ENCODE measurements around the gene ANKRD52. TPM values are rescaled to one million over a fixed set of nuclear protein-coding genes. Genes with fewer than 3 reads are reported as not detected.

Gene ANKRD52
- total and polyA plus RNA-seq, 10 of the 15 experiments (the other 5 are each of a cell fraction or from before 2014, with no cell fraction given): 0.90 to 55.3 (median 16.1) TPM

GRCh38 chr12:56296295-56296694 is 38.1 kb upstream of the ANKRD52 start (continued):
- TF ChIP-seq BHLHE40 (IDR thresholded peaks at IDR 0.05; ENCODE audit: borderline replicate concordance in 1 of 2, low read depth in 2 of 2, low read length in 1 of 2) (peak in 1 of 2 experiments; percentile 40; a peak in 1 of 4 replicates), RUNX3 (IDR thresholded peaks at IDR 0.05; ENCODE audit: low read length) (peak; percentile 28; the same call in 1 of the 2 replicates), SMARCA5 (IDR thresholded peaks at IDR 0.05) (no peak), CREB1 (IDR thresholded peaks at IDR 0.05; ENCODE audit: low read depth) (no peak), BMI1 (IDR thresholded peaks at IDR 0.05; ENCODE audit: borderline replicate concordance) (no peak), RB1 (IDR thresholded peaks at IDR 0.05; ENCODE audit: borderline replicate concordance) (no peak), POLR2AphosphoS2 (IDR thresholded peaks at IDR 0.05; ENCODE audit: low read depth, low read length) (no peak), CREM (IDR thresholded peaks at IDR 0.05; ENCODE audit: low read depth) (no peak), MAX (IDR thresholded peaks at IDR 0.05; ENCODE audit: low read depth, low read length) (no peak)

- Histone ChIP-seq H3K9me3 (replicated peaks; ENCODE audit: control insufficient read depth, insufficient read depth, low read length) (no peaks in the 10 kb centered on the region), H3K27me3 (replicated peaks in 1 of 2; ENCODE audit: control insufficient read depth in 2 of 2, insufficient read depth in 2 of 2, low read length in 1 of 2) (no peaks in the 10 kb centered on the region), H3K4me2 (ENCODE audit: control insufficient read depth, insufficient read depth) (no peak overlapping the region), H3K27ac (ENCODE audit: control insufficient read depth, insufficient read depth) (no peak overlapping the region), H4K20me1 (ENCODE audit: control insufficient read depth, insufficient read depth) (no peaks in the 10 kb centered on the region), H3K79me2 (ENCODE audit: control insufficient read depth, insufficient read depth, low read length) (peaks cover 58% of the 10 kb centered on the region), H3K4me3 (no peak overlapping the region), H3K36me3 (ENCODE audit: control insufficient read depth in 2 of 2, insufficient read depth in 2 of 2, low read length in 1 of 2) (peaks cover 2 to 14% of the 10 kb centered on the region in 2 experiments; a peak in 2 of 4 replicates), H2AFZ (ENCODE audit: control insufficient read depth, low read depth, low read length) (no peak overlapping the region), H3K9ac (ENCODE audit: control insufficient read depth, insufficient read depth, low read length) (no peak overlapping the region), H3K4me1 (ENCODE audit: control insufficient read depth, insufficient read depth, low read length) (peaks cover 20% of the 10 kb centered on the region)
- ATAC-seq (no peak), FAIRE-seq (no peak), DNase-seq (ENCODE audit: low read depth, low spot score) (no peak)
- RAD21 ChIA-PET (ENCODE audit: unreplicated experiment): no interaction called here
- TF ChIP-seq PBX3 (IDR thresholded peaks at IDR 0.05; ENCODE audit: insufficient replicate concordance, low read depth, low read length) (no peak), POLR2AphosphoS5 (IDR thresholded peaks at IDR 0.05; ENCODE audit: low read length) (no peak), E2F4 (IDR thresholded peaks at IDR 0.05; ENCODE audit: low read depth, low read length) (no peak), RELA (IDR thresholded peaks at IDR 0.05; ENCODE audit: borderline replicate concordance, partially characterized antibody) (no peak), NFIC (IDR thresholded peaks at IDR 0.05; ENCODE audit: low read depth, low read length) (no peak), STAT1 (conservative IDR thresholded peaks at IDR 0.05) (no peak), CBX5 (IDR thresholded peaks at IDR 0.05; ENCODE audit: low read depth) (no peak), SMAD1 (IDR thresholded peaks at IDR 0.05; ENCODE audit: low read depth, partially characterized antibody) (no peak), TCF12 (IDR thresholded peaks at IDR 0.05; ENCODE audit: low read depth, low read length) (no peak)
- in situ Hi-C loops (cut with MboI) (no loop called here), intact Hi-C loops (cut with micrococcal nuclease; ENCODE audit: unreplicated experiment) (no loop called here)
- SMC1A ChIA-PET (ENCODE audit: uncharacterized antibody, unreplicated experiment): interaction anchor here (0.6 kb wide), 1 partner anchor 17 kb away, joined by 3 read pairs; no protein-coding TSS in a partner anchor
- WGBS (ENCODE audit: insufficient coverage, insufficient replicate concordance, low lambda C conversion rate, missing lambda C conversion rate): 89% methylated on average over 5 of the region's 5 CpGs
- CTCF ChIA-PET: interaction anchor here (0.5 to 2.1 kb wide), 3 partner anchors 10 to 170 kb away, joined by 3 to 10 read pairs (median 3); partner anchors contain the start of gene COQ10A
- POLR2A ChIA-PET: interaction anchor here (0.6 to 1.5 kb wide), 2 partner anchors 27 to 45 kb away, joined by 3 to 4 read pairs; partner anchors contain the start of genes COQ10A and IL23A
- BruUV-seq (replicated peaks): no TSS peak
Measured at GRCh38 chr12:56293795-56294194, 35.6 kb upstream of the ANKRD52 start.

Data from GM12878 (cell line).